ENCODE measurements around the gene CHKA. TPM values are rescaled to one million over a fixed set of nuclear protein-coding genes. Genes with fewer than 3 reads are reported as not detected.

The CHKA gene
- total RNA-seq, 1 donor from 2014 or later: 17.9 TPM

DNA sequence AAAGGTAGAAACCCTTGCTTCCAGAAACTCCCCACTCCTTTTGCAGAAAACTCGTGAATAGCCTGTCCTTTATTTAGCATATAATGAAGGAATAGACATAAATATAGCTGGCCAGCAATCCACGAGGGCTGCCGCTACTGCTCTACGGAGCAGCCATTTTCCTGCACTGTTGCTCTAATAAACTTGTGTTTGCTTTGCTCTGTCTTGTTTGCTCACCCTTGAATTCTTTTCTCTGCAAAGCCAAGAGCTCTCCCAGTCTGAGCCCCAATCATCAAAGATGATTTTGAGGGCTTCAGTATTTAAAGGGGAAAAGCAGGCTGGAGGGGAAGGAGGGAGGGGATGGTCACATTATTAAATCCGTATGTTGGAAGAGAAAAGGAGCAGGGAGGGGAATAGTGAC lies 16.6 kb upstream of the CHKA start:
- H3K4me3 ChIP-seq (ENCODE audit: low read depth, low read length): no peak overlapping the region
- TF ChIP-seq, protein P1, sequence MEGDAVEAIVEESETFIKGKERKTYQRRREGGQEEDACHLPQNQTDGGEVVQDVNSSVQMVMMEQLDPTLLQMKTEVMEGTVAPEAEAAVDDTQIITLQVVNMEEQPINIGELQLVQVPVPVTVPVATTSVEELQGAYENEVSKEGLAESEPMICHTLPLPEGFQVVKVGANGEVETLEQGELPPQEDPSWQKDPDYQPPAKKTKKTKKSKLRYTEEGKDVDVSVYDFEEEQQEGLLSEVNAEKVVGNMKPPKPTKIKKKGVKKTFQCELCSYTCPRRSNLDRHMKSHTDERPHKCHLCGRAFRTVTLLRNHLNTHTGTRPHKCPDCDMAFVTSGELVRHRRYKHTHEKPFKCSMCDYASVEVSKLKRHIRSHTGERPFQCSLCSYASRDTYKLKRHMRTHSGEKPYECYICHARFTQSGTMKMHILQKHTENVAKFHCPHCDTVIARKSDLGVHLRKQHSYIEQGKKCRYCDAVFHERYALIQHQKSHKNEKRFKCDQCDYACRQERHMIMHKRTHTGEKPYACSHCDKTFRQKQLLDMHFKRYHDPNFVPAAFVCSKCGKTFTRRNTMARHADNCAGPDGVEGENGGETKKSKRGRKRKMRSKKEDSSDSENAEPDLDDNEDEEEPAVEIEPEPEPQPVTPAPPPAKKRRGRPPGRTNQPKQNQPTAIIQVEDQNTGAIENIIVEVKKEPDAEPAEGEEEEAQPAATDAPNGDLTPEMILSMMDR (conservative IDR thresholded peaks at IDR 0.05; ENCODE audit: low read depth, low read length): no peak
- no peak for DNase-seq (ENCODE audit: low read depth)

GRCh38 chr11:68136866-68137265 lies 15.7 kb upstream of the CHKA start:
- no peak overlapping the region for H3K4me3 ChIP-seq (ENCODE audit: low read depth, low read length)
- TF ChIP-seq, protein P1 (conservative IDR thresholded peaks at IDR 0.05; ENCODE audit: low read depth, low read length): no peak
- no peak for DNase-seq (ENCODE audit: low read depth)

GRCh38 chr11:68135161-68135560 lies 14.0 kb upstream of the CHKA start:
- DNase-seq (ENCODE audit: low read depth): no peak
- no peak overlapping the region for H3K4me3 ChIP-seq (ENCODE audit: low read depth, low read length)
- TF ChIP-seq, protein P1 (conservative IDR thresholded peaks at IDR 0.05; ENCODE audit: low read depth, low read length): no peak

- no peak overlapping the region for H3K4me3 ChIP-seq (ENCODE audit: low read depth, low read length)
- TF ChIP-seq, protein P1 (conservative IDR thresholded peaks at IDR 0.05; ENCODE audit: low read depth, low read length): no peak
- no peak for DNase-seq (ENCODE audit: low read depth)
Measured at GRCh38 chr11:68133761-68134160, 12.6 kb upstream of the CHKA start.

DNA sequence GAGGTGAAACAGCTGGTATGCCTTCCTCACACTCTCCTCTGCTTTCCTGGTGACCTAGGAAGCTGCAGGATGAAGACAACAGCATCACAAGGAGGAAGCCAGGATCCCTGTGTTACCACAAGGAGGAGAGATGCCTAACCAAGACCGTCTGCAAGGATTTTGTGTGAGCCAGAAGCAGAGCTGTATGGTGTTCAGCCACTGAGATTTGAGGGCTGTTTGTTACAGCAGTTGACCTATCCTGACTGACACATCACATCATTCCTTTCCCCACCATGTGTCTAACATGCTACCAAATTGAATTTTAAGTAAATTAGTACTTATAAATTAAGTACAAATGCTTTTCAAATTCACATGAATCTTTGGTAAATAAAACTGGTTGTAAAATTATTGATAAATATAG lies 8.9 kb upstream of the CHKA start:
- DNase-seq (ENCODE audit: low read depth): no peak
- TF ChIP-seq, protein P1 (conservative IDR thresholded peaks at IDR 0.05; ENCODE audit: low read depth, low read length): no peak
- no peak overlapping the region for H3K4me3 ChIP-seq (ENCODE audit: low read depth, low read length)

GRCh38 chr11:68128682-68129327 lies 7.6 kb upstream of the CHKA start:
- no peak for DNase-seq (ENCODE audit: low read depth)
- TF ChIP-seq, protein P1 (conservative IDR thresholded peaks at IDR 0.05; ENCODE audit: low read depth, low read length): no peak

More at GRCh38 chr11:68128682-68129327, 7.6 kb upstream of the CHKA start:
- H3K4me3 ChIP-seq (ENCODE audit: low read depth, low read length): peak overlapping the region; percentile 45
